Stimulated activated CD8-positive, alpha-beta memory T cell treated with anti-CD3 and anti-CD28 coated beads, Interleukin-4, amount 100 ng/mL, for 24 hours (primary cell): Measurements from ENCODE around the gene PLEKHA4.
A peak's percentile ranks its signal among the peaks of the same experiment; 100 is the strongest.
"Not testable (repeated sequence)": the region's sequence is repeated elsewhere in the genome, so short reads cannot be mapped to it uniquely, and the experiment has no call there.

ENCODE experiments used
- DNase-seq: peaks from one replicate; pipeline ENCODE4 v3.0.0-alpha.2; 2020; ENCODE audit warnings: low read depth

Gene PLEKHA4

DNA sequence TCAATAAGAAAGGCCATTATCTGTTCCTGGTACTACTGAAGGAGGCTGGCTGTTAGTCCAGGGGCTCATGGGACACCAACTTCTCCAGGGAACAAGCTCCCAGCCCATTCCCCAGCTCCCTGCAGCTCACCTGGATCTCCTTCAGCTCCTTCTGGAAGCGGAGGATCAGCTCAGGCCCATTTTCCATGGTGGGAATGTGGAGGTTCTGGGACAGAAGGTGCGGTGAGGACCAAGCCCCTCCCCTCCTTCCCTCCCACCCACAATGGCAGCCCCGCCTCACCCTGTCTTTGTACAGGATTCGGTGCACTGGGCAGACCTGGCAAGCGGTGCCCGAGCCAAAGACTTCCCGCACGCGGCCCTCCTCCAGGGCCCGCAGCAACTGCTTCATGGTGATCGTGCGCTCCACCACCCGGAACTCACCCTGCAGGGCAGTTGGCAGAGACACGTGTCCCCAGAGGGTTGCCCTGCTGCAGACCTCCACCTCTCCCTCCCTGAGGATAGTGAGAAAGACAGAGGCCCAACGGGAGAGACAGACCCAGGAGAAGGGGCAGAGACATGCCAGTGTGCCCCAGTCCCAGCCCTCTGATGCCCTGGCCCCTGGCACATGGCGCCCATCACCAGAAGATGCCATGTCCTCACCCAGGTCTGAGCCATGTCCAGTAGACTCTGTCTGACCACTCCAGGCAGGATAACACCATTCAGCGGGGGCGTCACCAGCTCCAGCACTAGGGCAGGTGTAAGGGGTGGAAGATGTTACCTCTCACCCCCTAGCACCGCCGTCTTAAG lies 71.9 kb downstream of the PLEKHA4 start:
- DNase-seq = no peak

DNA sequence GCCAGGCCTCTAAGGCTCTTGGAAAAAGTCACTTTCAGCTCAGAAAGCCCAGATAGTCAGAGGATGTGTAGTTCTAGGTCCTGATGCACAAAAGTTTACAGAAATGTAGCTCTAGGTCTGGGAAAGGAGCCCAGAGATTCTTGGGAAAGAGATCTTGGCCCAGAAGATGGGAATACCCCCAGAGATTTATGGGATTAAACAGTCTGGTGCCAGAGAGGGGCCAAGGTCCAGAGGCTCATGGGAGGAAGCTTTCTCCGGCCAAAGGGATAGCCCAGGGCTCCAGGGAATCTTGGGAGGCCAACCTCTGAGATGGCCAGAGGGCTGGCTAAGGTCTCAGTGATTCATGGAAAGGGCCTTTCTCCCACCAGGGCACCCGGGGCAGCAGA lies 72.7 kb downstream of the PLEKHA4 start:
- no peak for DNase-seq

DNA sequence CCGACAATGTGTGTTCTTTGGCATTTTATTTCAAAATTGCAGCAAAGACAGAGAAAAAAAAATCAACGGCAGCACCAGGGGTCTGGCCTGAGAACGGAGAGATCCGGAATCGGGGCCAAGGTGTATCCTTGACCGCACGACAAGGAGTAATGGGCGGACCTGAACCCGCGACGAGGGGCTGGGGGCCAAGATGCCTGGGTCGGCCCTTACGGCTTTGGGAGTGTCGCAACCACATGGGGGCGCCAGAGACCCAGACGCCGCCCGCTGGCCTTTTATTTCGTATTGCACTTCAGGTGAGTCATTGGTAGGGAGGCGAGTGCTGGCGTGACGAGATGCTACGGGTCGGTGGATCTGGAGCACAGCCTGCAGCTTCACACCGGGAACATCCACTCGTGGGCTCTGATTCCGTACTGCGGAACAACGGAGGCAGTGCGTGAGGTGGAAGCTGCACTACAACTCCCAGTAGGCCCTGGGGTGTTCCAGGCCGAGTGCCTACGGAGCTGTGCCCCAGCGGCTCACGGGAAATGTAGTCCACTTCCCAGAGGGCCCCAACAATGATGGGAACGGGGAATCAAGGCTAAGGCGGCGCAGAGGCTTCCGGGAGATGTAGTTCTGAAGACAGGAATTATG lies 73.2 kb downstream of the PLEKHA4 start:
- peak; percentile 68 for DNase-seq

DNA sequence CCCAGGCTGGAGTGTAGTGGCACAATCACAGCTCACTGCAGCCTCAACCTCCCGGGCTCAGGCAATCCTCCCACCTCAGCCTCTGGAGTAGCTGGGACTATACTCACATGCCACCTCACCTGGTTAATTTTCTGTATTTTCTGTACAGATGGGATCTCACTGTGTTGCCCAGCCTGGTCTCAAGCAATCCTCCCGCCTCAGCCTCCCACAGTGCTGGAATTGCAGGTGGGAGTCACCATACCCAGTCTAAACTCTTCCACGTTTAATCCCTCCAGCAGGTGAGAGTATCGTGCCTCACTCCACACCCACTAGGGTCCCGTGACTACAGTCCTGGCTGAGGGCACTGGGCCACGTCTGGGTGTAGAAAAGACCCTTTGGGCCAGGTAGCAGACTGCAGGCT lies 74.1 kb downstream of the PLEKHA4 start:
- DNase-seq = no peak

DNA sequence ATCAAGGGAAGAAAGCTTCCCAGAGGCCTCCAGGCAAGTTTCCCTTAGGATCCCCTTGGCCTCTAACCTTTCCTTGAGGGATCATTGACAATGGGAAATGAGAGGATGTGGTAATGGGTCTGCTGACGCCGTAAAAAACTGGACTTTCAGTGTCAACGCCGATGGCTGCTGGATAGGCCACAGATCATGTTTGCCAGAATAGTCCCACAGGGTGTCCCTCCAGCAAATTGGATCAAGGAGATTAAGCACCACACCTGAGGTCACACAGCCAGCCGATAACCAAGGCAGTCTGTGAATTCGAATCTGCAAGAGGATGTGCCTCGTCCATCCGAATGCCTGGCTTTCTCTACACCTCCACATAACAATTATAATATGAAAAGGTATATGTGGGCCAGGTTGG lies 75.1 kb downstream of the PLEKHA4 start:
- DNase-seq = no peak

DNA sequence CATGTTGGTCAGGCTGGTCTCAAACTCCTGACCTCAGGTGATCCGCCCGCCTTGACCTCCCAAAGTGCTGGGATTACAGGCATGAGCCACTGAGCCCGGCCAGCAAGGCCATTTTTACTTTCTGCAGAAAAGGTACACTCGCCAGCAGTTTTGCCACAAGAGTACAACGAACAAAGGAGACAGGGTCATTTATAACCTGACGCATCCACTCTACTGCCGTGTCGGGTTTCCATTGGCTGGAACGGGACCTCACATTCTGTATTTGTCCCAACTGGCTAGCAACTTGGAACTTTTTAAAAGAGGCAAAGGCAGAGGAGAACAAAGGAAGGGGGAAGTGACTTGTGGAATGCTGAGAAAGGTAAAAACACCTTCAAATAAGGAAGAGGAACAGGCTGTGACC lies 81.1 kb downstream of the PLEKHA4 start:
- not testable (repeated sequence) for DNase-seq
